ENCODE results near the gene HECTD4. TPM values are rescaled to one million over a fixed set of nuclear protein-coding genes. Genes with fewer than 3 reads are reported as not detected.

The HECTD4 gene
- total RNA-seq, 1 experiment from 2014 or later = 51.3 TPM

GRCh38 chr12:112149596-112149995, 232.6 kb downstream of the HECTD4 start:
- intact Hi-C loops (cut with micrococcal nuclease; ENCODE audit: unreplicated experiment) = no loop called here
- in situ Hi-C loops (cut with HindIII; ENCODE audit: low pct_unique_long_range_greater_than_20kb, low sequenced_read_pairs) = no loop called here
- ATAC-seq = no peak
- DNase-seq (ENCODE audit: low read depth, low spot score) = no peak
- no peak overlapping the region for H3K27ac ChIP-seq (ENCODE audit: low read length)
- CTCF ChIA-PET = no interaction called here
- no peaks in the 10 kb centered on the region for H3K4me1 ChIP-seq (ENCODE audit: control insufficient read depth, insufficient read depth, low read length)
- TF ChIP-seq, protein P1, sequence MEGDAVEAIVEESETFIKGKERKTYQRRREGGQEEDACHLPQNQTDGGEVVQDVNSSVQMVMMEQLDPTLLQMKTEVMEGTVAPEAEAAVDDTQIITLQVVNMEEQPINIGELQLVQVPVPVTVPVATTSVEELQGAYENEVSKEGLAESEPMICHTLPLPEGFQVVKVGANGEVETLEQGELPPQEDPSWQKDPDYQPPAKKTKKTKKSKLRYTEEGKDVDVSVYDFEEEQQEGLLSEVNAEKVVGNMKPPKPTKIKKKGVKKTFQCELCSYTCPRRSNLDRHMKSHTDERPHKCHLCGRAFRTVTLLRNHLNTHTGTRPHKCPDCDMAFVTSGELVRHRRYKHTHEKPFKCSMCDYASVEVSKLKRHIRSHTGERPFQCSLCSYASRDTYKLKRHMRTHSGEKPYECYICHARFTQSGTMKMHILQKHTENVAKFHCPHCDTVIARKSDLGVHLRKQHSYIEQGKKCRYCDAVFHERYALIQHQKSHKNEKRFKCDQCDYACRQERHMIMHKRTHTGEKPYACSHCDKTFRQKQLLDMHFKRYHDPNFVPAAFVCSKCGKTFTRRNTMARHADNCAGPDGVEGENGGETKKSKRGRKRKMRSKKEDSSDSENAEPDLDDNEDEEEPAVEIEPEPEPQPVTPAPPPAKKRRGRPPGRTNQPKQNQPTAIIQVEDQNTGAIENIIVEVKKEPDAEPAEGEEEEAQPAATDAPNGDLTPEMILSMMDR (IDR thresholded peaks at IDR 0.05) = no peak
- TF ChIP-seq, protein P2, sequence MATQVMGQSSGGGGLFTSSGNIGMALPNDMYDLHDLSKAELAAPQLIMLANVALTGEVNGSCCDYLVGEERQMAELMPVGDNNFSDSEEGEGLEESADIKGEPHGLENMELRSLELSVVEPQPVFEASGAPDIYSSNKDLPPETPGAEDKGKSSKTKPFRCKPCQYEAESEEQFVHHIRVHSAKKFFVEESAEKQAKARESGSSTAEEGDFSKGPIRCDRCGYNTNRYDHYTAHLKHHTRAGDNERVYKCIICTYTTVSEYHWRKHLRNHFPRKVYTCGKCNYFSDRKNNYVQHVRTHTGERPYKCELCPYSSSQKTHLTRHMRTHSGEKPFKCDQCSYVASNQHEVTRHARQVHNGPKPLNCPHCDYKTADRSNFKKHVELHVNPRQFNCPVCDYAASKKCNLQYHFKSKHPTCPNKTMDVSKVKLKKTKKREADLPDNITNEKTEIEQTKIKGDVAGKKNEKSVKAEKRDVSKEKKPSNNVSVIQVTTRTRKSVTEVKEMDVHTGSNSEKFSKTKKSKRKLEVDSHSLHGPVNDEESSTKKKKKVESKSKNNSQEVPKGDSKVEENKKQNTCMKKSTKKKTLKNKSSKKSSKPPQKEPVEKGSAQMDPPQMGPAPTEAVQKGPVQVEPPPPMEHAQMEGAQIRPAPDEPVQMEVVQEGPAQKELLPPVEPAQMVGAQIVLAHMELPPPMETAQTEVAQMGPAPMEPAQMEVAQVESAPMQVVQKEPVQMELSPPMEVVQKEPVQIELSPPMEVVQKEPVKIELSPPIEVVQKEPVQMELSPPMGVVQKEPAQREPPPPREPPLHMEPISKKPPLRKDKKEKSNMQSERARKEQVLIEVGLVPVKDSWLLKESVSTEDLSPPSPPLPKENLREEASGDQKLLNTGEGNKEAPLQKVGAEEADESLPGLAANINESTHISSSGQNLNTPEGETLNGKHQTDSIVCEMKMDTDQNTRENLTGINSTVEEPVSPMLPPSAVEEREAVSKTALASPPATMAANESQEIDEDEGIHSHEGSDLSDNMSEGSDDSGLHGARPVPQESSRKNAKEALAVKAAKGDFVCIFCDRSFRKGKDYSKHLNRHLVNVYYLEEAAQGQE (IDR thresholded peaks at IDR 0.05; ENCODE audit: insufficient read depth in 1 of 2, low read depth in 2 of 2, low read length in 1 of 2) = no peak
- TF ChIP-seq SIN3A (IDR thresholded peaks at IDR 0.05; ENCODE audit: borderline replicate concordance, insufficient read depth, low read depth, low read length) (no peak), TCF7L2 (IDR thresholded peaks at IDR 0.05; ENCODE audit: low read depth, low read length) (no peak), POLR2AphosphoS5 (IDR thresholded peaks at IDR 0.05; ENCODE audit: low read depth, low read length) (no peak)
- H3K4me3 ChIP-seq (ENCODE audit: low read depth in 2 of 2, low read length in 2 of 2) = no peak overlapping the region
- peaks cover 7% of the 10 kb centered on the region; the same call in 1 of the 2 replicates for H3K36me3 ChIP-seq (ENCODE audit: control insufficient read depth, insufficient read depth, low read length)
- no TSS peak for BruUV-seq (replicated peaks)
- no peaks in the 10 kb centered on the region for H3K9me3 ChIP-seq (ENCODE audit: control insufficient read depth, insufficient read depth, low read depth, low read length)
- POLR2A ChIA-PET = no interaction called here
- H3K27me3 ChIP-seq (ENCODE audit: control insufficient read depth, insufficient read depth, low read length) = no peaks in the 10 kb centered on the region

DNA sequence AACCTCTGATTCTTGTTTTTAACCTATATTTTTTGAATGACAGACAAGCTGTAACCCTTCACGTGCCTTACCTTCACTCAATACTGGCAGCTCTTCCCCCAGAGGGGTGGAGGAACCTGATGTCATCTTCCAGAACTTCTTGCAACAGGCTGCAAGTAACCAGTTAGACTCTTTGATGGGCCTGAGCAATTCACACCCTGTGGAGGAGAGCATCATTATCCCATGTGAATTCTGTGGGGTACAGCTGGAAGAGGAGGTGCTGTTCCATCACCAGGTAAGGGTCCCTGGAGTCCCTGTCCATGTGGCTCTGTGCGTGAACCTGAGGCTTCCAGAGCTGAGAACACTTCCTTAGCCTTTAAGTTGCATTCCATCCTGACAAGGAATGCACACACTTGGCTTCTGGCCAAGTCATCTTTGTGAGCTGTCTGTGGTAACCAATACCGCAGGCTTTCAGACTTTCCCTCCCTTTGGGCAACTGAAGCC, 234.2 kb downstream of the HECTD4 start:
- CTCF ChIA-PET = no interaction called here
- Histone ChIP-seq H3K4me3 (ENCODE audit: low read depth in 2 of 2, low read length in 2 of 2) (no peak overlapping the region), H3K27me3 (ENCODE audit: control insufficient read depth, insufficient read depth, low read length) (no peaks in the 10 kb centered on the region), H3K9me3 (ENCODE audit: control insufficient read depth, insufficient read depth, low read depth, low read length) (no peaks in the 10 kb centered on the region), H3K4me1 (ENCODE audit: control insufficient read depth, insufficient read depth, low read length) (no peaks in the 10 kb centered on the region), H3K36me3 (ENCODE audit: control insufficient read depth, insufficient read depth, low read length) (peaks cover 7% of the 10 kb centered on the region; the same call in 1 of the 2 replicates), H3K27ac (ENCODE audit: low read length) (no peak overlapping the region)
- ATAC-seq (no peak; the same call in 1 of the 2 replicates), DNase-seq (ENCODE audit: low read depth, low spot score) (no peak)
- TF ChIP-seq, protein P2 (IDR thresholded peaks at IDR 0.05; ENCODE audit: insufficient read depth in 1 of 2, low read depth in 2 of 2, low read length in 1 of 2) = no peak
- TF ChIP-seq, protein P1 (IDR thresholded peaks at IDR 0.05) = no peak
- no peak for TF ChIP-seq TCF7L2 (IDR thresholded peaks at IDR 0.05; ENCODE audit: low read depth, low read length)
- no peak for TF ChIP-seq SIN3A (IDR thresholded peaks at IDR 0.05; ENCODE audit: borderline replicate concordance, insufficient read depth, low read depth, low read length)
- no peak for TF ChIP-seq POLR2AphosphoS5 (IDR thresholded peaks at IDR 0.05; ENCODE audit: low read depth, low read length)
- no TSS peak for BruUV-seq (replicated peaks)
- POLR2A ChIA-PET = no interaction called here
- intact Hi-C loops (cut with micrococcal nuclease; ENCODE audit: unreplicated experiment) (no loop called here), in situ Hi-C loops (cut with HindIII; ENCODE audit: low pct_unique_long_range_greater_than_20kb, low sequenced_read_pairs) (no loop called here)

Data from Panc1 (cell line).